Prostate gland (tissue), 2 donors: ENCODE results near the gene ABI3BP.

Experiments
- CTCF ChIP-seq, 4 experiments: fragments of 200-600 bp in 2 of 4; fragments of 450-650 bp in 2 of 4; sonication (generic) in 2 of 4; IDR thresholded peaks; 1 replicate in 3 of 4; 2 replicates in 1 of 4; pipeline ENCODE4 v1.5.1; 2016 to 2019; ENCODE audit warnings: antibody characterized with exemption in 4 of 4, mild to moderate bottlenecking in 2 of 4, moderate library complexity in 2 of 4
- POLR2A ChIP-seq: fragments of 450-650 bp; IDR thresholded peaks from one replicate; pipeline ENCODE4 v1.6.1; 2016; ENCODE audit warnings: antibody characterized with exemption, mild to moderate bottlenecking
- POLR2AphosphoS5 ChIP-seq: sonication (generic); formaldehyde crosslinking; IDR thresholded peaks from one replicate; pipeline ENCODE4 v1.6.1; 2017; ENCODE audit warnings: antibody characterized with exemption

- no peak for TF ChIP-seq CTCF (IDR thresholded peaks at IDR 0.05)
- no peak for TF ChIP-seq POLR2A
- no peak for TF ChIP-seq POLR2AphosphoS5
Observed at GRCh38 chr3:100759950-100760349, 233.3 kb downstream of the ABI3BP start.
